ENCODE measurements around the gene CEP135.
"Not testable (repeated sequence)": the region's sequence is repeated elsewhere in the genome, so short reads cannot be mapped to it uniquely, and the experiment has no call there.

Gene CEP135

GRCh38 chr4:56028165-56028564 is 79.4 kb downstream of the CEP135 start:
- DNase-seq (ENCODE audit: low read depth in 2 of 2), result no peak

- DNase-seq (ENCODE audit: low read depth in 2 of 2), result no peak
Measured at GRCh38 chr4:56038487-56039162, 89.9 kb downstream of the CEP135 start.

GRCh38 chr4:56040842-56041241 is 92.1 kb downstream of the CEP135 start:
- no peak for DNase-seq (ENCODE audit: low read depth in 2 of 2)

GRCh38 chr4:56042225-56042624 is 93.5 kb downstream of the CEP135 start:
- no peak for DNase-seq (ENCODE audit: low read depth in 2 of 2)

GRCh38 chr4:56048383-56048701 is 99.6 kb downstream of the CEP135 start:
- DNase-seq (ENCODE audit: low read depth in 2 of 2), result no peak

- DNase-seq (ENCODE audit: low read depth in 2 of 2), result no peak
Measured at GRCh38 chr4:56048702-56049431, 100.1 kb downstream of the CEP135 start.

GRCh38 chr4:56050625-56051024 is 101.9 kb downstream of the CEP135 start:
- DNase-seq (ENCODE audit: low read depth in 2 of 2), result no peak

GRCh38 chr4:56051029-56051709 is 102.4 kb downstream of the CEP135 start:
- no peak for DNase-seq (ENCODE audit: low read depth in 2 of 2)

GRCh38 chr4:56051710-56052075 is 102.9 kb downstream of the CEP135 start:
- DNase-seq (ENCODE audit: low read depth in 2 of 2), result no peak

- no peak for DNase-seq (ENCODE audit: low read depth in 2 of 2)
Measured at GRCh38 chr4:56052481-56052880, 103.7 kb downstream of the CEP135 start.

- no peak for DNase-seq (ENCODE audit: low read depth in 2 of 2)
Measured at GRCh38 chr4:56052966-56053365, 104.2 kb downstream of the CEP135 start.

GRCh38 chr4:56055027-56055977 is 106.6 kb downstream of the CEP135 start:
- no peak for DNase-seq (ENCODE audit: low read depth in 2 of 2)

GRCh38 chr4:56055991-56056390 is 107.2 kb downstream of the CEP135 start:
- no peak for DNase-seq (ENCODE audit: low read depth in 2 of 2)

GRCh38 chr4:56058555-56058954 is 109.8 kb downstream of the CEP135 start:
- DNase-seq (ENCODE audit: low read depth in 2 of 2), result no peak

- DNase-seq (ENCODE audit: low read depth in 2 of 2), result no peak
Measured at GRCh38 chr4:56060036-56060435, 111.3 kb downstream of the CEP135 start.

GRCh38 chr4:56062106-56062505 is 113.4 kb downstream of the CEP135 start:
- no peak for DNase-seq (ENCODE audit: low read depth in 2 of 2)

GRCh38 chr4:56062526-56063145 is 113.9 kb downstream of the CEP135 start:
- DNase-seq (ENCODE audit: low read depth in 2 of 2), result no peak

- DNase-seq (ENCODE audit: low read depth in 2 of 2), result no peak
Measured at GRCh38 chr4:56066493-56066892, 117.7 kb downstream of the CEP135 start.

- DNase-seq (ENCODE audit: low read depth in 2 of 2), result no peak
Measured at GRCh38 chr4:56067826-56068225, 119.1 kb downstream of the CEP135 start.

- DNase-seq (ENCODE audit: low read depth in 2 of 2), result not testable (repeated sequence)
Measured at GRCh38 chr4:56072730-56073129, 124.0 kb downstream of the CEP135 start.

- DNase-seq (ENCODE audit: low read depth in 2 of 2), result no peak
Measured at GRCh38 chr4:56077676-56078075, 128.9 kb downstream of the CEP135 start.
